Measurements from ENCODE around the gene NFAT5. TPM values are rescaled to one million over a fixed set of nuclear protein-coding genes. Genes with fewer than 3 reads are reported as not detected.

Gene NFAT5
- total and polyA plus RNA-seq, 2 donors (not counting 3 experiments of a cell fraction or from before 2014, with no cell fraction given), result 17.2 to 49.5 TPM

GRCh38 chr16:69726313-69727060 is 160.7 kb downstream of the NFAT5 start, which contains the start of gene NQO1:
Gene NQO1, minus strand, starts transcription at chr16:69726560. Its CDS starts 121 bp downstream, at chr16:69726439.
- Histone ChIP-seq H4K20me1 (replicated peaks; ENCODE audit: control insufficient read depth, extremely low read depth, insufficient read depth, low read length) (no peaks in the 10 kb centered on the region), H3K4me1 (ENCODE audit: control insufficient read depth, extremely low read depth, insufficient read depth, low read length) (peaks cover 36% of the 10 kb centered on the region), H3K27ac (ENCODE audit: insufficient read depth, low read depth, low read length) (peak within 1 kb of the TSS; percentile 72), H3K9me1 (replicated peaks; ENCODE audit: control insufficient read depth, extremely low read depth, insufficient read depth, low read length) (no peaks in the 10 kb centered on the region), H3K36me3 (ENCODE audit: control insufficient read depth in 2 of 2, extremely low read depth in 1 of 2, insufficient read depth in 2 of 2, low read length in 2 of 2) (peaks cover 0 to 4% of the 10 kb centered on the region in 2 experiments), H3K4me3 (replicated peaks in 1 of 3; ENCODE audit: insufficient read depth in 1 of 3, low read depth in 1 of 3, low read length in 3 of 3) (peak within 1 kb of the TSS; percentile 37 to 86 (median 70)), H3K27me3 (ENCODE audit: control insufficient read depth in 2 of 2, insufficient read depth in 2 of 2, low read length in 2 of 2) (no peaks in the 10 kb centered on the region), H2AFZ (ENCODE audit: low read depth, low read length) (peak within 1 kb of the TSS; percentile 22), H3K9me3 (replicated peaks; ENCODE audit: control insufficient read depth, insufficient read depth, low read length) (no peaks in the 10 kb centered on the region), H3K79me2 (ENCODE audit: control insufficient read depth, insufficient read depth, low read length) (peaks cover 48% of the 10 kb centered on the region), H3K9ac (replicated peaks; ENCODE audit: extremely low read depth, insufficient read depth, low read length) (peak within 1 kb of the TSS; percentile 86), H3K4me2 (ENCODE audit: insufficient read depth, low read length) (peak within 1 kb of the TSS; percentile 93)
- POLR2A ChIA-PET, result interaction anchor here (0.6 to 2.1 kb wide), 4 partner anchors 9 to 348 kb away, joined by 3 to 12 read pairs (median 6); partner anchors contain the start of gene NOB1
- no TSS peak for BruUV-seq (replicated peaks)
- peak; percentile 99 for FAIRE-seq
- CTCF ChIA-PET, result interaction anchor here (8.5 kb wide), 1 partner anchor 28 kb away, joined by 55 read pairs; the partner anchor contains the start of gene NOB1
- TF ChIP-seq FOS (IDR thresholded peaks at IDR 0.05; ENCODE audit: borderline replicate concordance, insufficient read depth, low read length), result no peak
- peak; percentile 91 for TF ChIP-seq POLR2A (IDR thresholded peaks at IDR 0.05; ENCODE audit: low read depth, low read length)
- TF ChIP-seq MYC (IDR thresholded peaks at IDR 0.05; ENCODE audit: low read depth, low read length), result peak; percentile 45
- TF ChIP-seq CTCF (IDR thresholded peaks at IDR 0.05; ENCODE audit: extremely low read depth in 1 of 2, insufficient read depth in 1 of 2, low read depth in 1 of 2, low read length in 2 of 2), result no peak
- TF ChIP-seq POLR2AphosphoS5 (IDR thresholded peaks at IDR 0.05; ENCODE audit: insufficient read depth, low read depth, low read length), result peak; percentile 81
- DNase-seq (ENCODE audit: low read depth, low spot score), result peak; percentile 92
- dilution Hi-C loops (cut with MboI; ENCODE audit: extremely low pct_ligation_motif_present, low sequenced_read_pairs), result no loop called here
- intact Hi-C loops (cut with micrococcal nuclease), result loop anchor here (1.0 to 2.0 kb wide), 3 partner anchors 11 to 28 kb away; partner anchors contain the start of gene NOB1

Data from endothelial cell of umbilical vein (primary cell).